ENCODE results near the gene DNMBP. TPM values are rescaled to one million over a fixed set of nuclear protein-coding genes. Genes with fewer than 3 reads are reported as not detected.
"Not testable (repeated sequence)": the region's sequence is repeated elsewhere in the genome, so short reads cannot be mapped to it uniquely, and the experiment has no call there.

DNMBP gene
- total and polyA plus RNA-seq, 2 donors (not counting 3 experiments of a cell fraction or from before 2014, with no cell fraction given) = 32.0 to 53.4 TPM

GRCh38 chr10:99958302-99958701 lies 51.4 kb downstream of the DNMBP start:
- peak; percentile 28 for FAIRE-seq
- no TSS peak for BruUV-seq (replicated peaks)
- H3K4me1 ChIP-seq (ENCODE audit: control insufficient read depth, extremely low read depth, insufficient read depth, low read length) = peaks cover 31% of the 10 kb centered on the region
- CTCF ChIA-PET = interaction anchor here (1.1 to 2.7 kb wide), 2 partner anchors 31 to 51 kb away, joined by 5 to 17 read pairs; no protein-coding TSS in a partner anchor
- no peaks in the 10 kb centered on the region for H3K9me3 ChIP-seq (replicated peaks; ENCODE audit: control insufficient read depth, insufficient read depth, low read length)
- dilution Hi-C loops (cut with MboI; ENCODE audit: extremely low pct_ligation_motif_present, low sequenced_read_pairs) = no loop called here
- H3K36me3 ChIP-seq (ENCODE audit: control insufficient read depth in 2 of 2, extremely low read depth in 1 of 2, insufficient read depth in 2 of 2, low read length in 2 of 2) = peaks cover 24 to 29% of the 10 kb centered on the region in 2 experiments
- peak overlapping the region in 1 of 3 experiments; percentile 19 for H3K4me3 ChIP-seq (replicated peaks in 1 of 3; ENCODE audit: insufficient read depth in 1 of 3, low read depth in 1 of 3, low read length in 3 of 3)
- intact Hi-C loops (cut with micrococcal nuclease) = loop anchor here (1.0 to 5.0 kb wide), 2 partner anchors 12 to 36 kb away; no protein-coding TSS in a partner anchor
- H4K20me1 ChIP-seq (replicated peaks; ENCODE audit: control insufficient read depth, extremely low read depth, insufficient read depth, low read length) = no peaks in the 10 kb centered on the region
- H3K79me2 ChIP-seq (ENCODE audit: control insufficient read depth, insufficient read depth, low read length) = peaks cover 80% of the 10 kb centered on the region
- no peak overlapping the region for H2AFZ ChIP-seq (ENCODE audit: low read depth, low read length)
- H3K4me2 ChIP-seq (ENCODE audit: insufficient read depth, low read length) = peak overlapping the region; percentile 83
- H3K27ac ChIP-seq (ENCODE audit: insufficient read depth, low read depth, low read length) = peak overlapping the region; percentile 50
- no peaks in the 10 kb centered on the region for H3K9me1 ChIP-seq (replicated peaks; ENCODE audit: control insufficient read depth, extremely low read depth, insufficient read depth, low read length)
- H3K9ac ChIP-seq (replicated peaks; ENCODE audit: extremely low read depth, insufficient read depth, low read length) = peak overlapping the region; percentile 51
- POLR2A ChIA-PET = no interaction called here
- H3K27me3 ChIP-seq (ENCODE audit: control insufficient read depth in 2 of 2, insufficient read depth in 2 of 2, low read length in 2 of 2) = no peaks in the 10 kb centered on the region
- TF ChIP-seq POLR2A (IDR thresholded peaks at IDR 0.05; ENCODE audit: low read depth, low read length) (peak; percentile 73), EZH2 (IDR thresholded peaks at IDR 0.05; ENCODE audit: borderline replicate concordance, low read depth, low read length, severe bottlenecking) (no peak), MYC (IDR thresholded peaks at IDR 0.05; ENCODE audit: low read depth, low read length) (no peak), GATA2 (IDR thresholded peaks at IDR 0.05; ENCODE audit: insufficient read depth, insufficient read length, low read depth, low read length) (no peak), FOS (IDR thresholded peaks at IDR 0.05; ENCODE audit: borderline replicate concordance, insufficient read depth, low read length) (peak; percentile 12), POLR2AphosphoS5 (IDR thresholded peaks at IDR 0.05; ENCODE audit: insufficient read depth, low read depth, low read length) (peak; percentile 45), JUN (IDR thresholded peaks at IDR 0.05; ENCODE audit: borderline replicate concordance, insufficient read depth, insufficient read length, low read depth) (peak; percentile 36)
- TF ChIP-seq, protein P1, sequence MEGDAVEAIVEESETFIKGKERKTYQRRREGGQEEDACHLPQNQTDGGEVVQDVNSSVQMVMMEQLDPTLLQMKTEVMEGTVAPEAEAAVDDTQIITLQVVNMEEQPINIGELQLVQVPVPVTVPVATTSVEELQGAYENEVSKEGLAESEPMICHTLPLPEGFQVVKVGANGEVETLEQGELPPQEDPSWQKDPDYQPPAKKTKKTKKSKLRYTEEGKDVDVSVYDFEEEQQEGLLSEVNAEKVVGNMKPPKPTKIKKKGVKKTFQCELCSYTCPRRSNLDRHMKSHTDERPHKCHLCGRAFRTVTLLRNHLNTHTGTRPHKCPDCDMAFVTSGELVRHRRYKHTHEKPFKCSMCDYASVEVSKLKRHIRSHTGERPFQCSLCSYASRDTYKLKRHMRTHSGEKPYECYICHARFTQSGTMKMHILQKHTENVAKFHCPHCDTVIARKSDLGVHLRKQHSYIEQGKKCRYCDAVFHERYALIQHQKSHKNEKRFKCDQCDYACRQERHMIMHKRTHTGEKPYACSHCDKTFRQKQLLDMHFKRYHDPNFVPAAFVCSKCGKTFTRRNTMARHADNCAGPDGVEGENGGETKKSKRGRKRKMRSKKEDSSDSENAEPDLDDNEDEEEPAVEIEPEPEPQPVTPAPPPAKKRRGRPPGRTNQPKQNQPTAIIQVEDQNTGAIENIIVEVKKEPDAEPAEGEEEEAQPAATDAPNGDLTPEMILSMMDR (IDR thresholded peaks at IDR 0.05; ENCODE audit: extremely low read depth in 1 of 2, insufficient read depth in 1 of 2, low read depth in 1 of 2, low read length in 2 of 2) = no peak
- TF ChIP-seq, protein P2, sequence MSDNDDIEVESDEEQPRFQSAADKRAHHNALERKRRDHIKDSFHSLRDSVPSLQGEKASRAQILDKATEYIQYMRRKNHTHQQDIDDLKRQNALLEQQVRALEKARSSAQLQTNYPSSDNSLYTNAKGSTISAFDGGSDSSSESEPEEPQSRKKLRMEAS (IDR thresholded peaks at IDR 0.05; ENCODE audit: insufficient read depth, insufficient read length) = no peak
- peak; percentile 95 for DNase-seq (ENCODE audit: low read depth, low spot score)

- H3K27ac ChIP-seq (ENCODE audit: insufficient read depth, low read depth, low read length); POLR2A ChIA-PET; FAIRE-seq; H3K9me1 ChIP-seq (replicated peaks; ENCODE audit: control insufficient read depth, extremely low read depth, insufficient read depth, low read length); H4K20me1 ChIP-seq (replicated peaks; ENCODE audit: control insufficient read depth, extremely low read depth, insufficient read depth, low read length); H3K4me2 ChIP-seq (ENCODE audit: insufficient read depth, low read length); H2AFZ ChIP-seq (ENCODE audit: low read depth, low read length); BruUV-seq (replicated peaks); H3K4me3 ChIP-seq (replicated peaks in 1 of 3; ENCODE audit: insufficient read depth in 1 of 3, low read depth in 1 of 3, low read length in 3 of 3); dilution Hi-C loops (cut with MboI; ENCODE audit: extremely low pct_ligation_motif_present, low sequenced_read_pairs); intact Hi-C loops (cut with micrococcal nuclease); H3K27me3 ChIP-seq (ENCODE audit: control insufficient read depth in 2 of 2, insufficient read depth in 2 of 2, low read length in 2 of 2); H3K9me3 ChIP-seq (replicated peaks; ENCODE audit: control insufficient read depth, insufficient read depth, low read length); DNase-seq (ENCODE audit: low read depth, low spot score); CTCF ChIA-PET; H3K9ac ChIP-seq (replicated peaks; ENCODE audit: extremely low read depth, insufficient read depth, low read length): not testable (repeated sequence)
- Histone ChIP-seq H3K4me1 (ENCODE audit: control insufficient read depth, extremely low read depth, insufficient read depth, low read length) (peaks cover 21% of the 10 kb centered on the region), H3K36me3 (ENCODE audit: control insufficient read depth in 2 of 2, extremely low read depth in 1 of 2, insufficient read depth in 2 of 2, low read length in 2 of 2) (peaks cover 29 to 31% of the 10 kb centered on the region in 2 experiments), H3K79me2 (ENCODE audit: control insufficient read depth, insufficient read depth, low read length) (peaks cover 96% of the 10 kb centered on the region)
Observed at GRCh38 chr10:99953510-99953909, 56.2 kb downstream of the DNMBP start.

Measured in endothelial cell of umbilical vein (primary cell).